GM23248 (cell line): Measurements from ENCODE around the gene LENG8. TPM values are rescaled to one million over a fixed set of nuclear protein-coding genes. Genes with fewer than 3 reads are reported as not detected.

Experiments used
- DNase-seq: peaks from one replicate; pipeline ENCODE4 v3.0.0-alpha.2; 2015
- H2AFZ ChIP-seq: fragments of 200-600 bp; sonication (generic); 2 replicates; pipeline ENCODE4 v1.6.1; 2016; ENCODE audit warnings: antibody characterized with exemption
- H3F3A ChIP-seq: fragments of 200-600 bp; sonication (generic); 2 replicates; pipeline ENCODE4 v1.6.1; 2016; ENCODE audit warnings: mild to moderate bottlenecking, antibody characterized with exemption, mixed run types; ENCODE audit not compliant: insufficient read depth
- H3K27ac ChIP-seq: fragments of 200-600 bp; sonication (generic); 2 replicates; pipeline ENCODE4 v1.5.1; 2016; ENCODE audit warnings: mild to moderate bottlenecking
- H3K27me3 ChIP-seq: fragments of 200-600 bp; sonication (generic); replicated peaks from 2 replicates; pipeline ENCODE4 v1.6.1; 2016; ENCODE audit warnings: mild to moderate bottlenecking; ENCODE audit not compliant: insufficient read depth
- H3K36me3 ChIP-seq: fragments of 200-600 bp; sonication (generic); 2 replicates; pipeline ENCODE4 v1.6.1; 2016; ENCODE audit warnings: low read depth, mild to moderate bottlenecking
- H3K4me1 ChIP-seq: fragments of 200-600 bp; sonication (generic); 2 replicates; pipeline ENCODE4 v1.6.1; 2016; ENCODE audit warnings: mild to moderate bottlenecking; ENCODE audit not compliant: insufficient read depth
- H3K4me2 ChIP-seq: fragments of 200-600 bp; sonication (generic); one replicate; pipeline ENCODE4 v1.6.1; 2016; ENCODE audit warnings: mild to moderate bottlenecking; ENCODE audit not compliant: unreplicated experiment
- H3K4me3 ChIP-seq: fragments of 200-600 bp; sonication (generic); 2 replicates; pipeline ENCODE4 v1.5.1; 2016; ENCODE audit warnings: mild to moderate bottlenecking
- H3K79me2 ChIP-seq: fragments of 200-600 bp; sonication (generic); 2 replicates; pipeline ENCODE4 v1.6.1; 2016; ENCODE audit warnings: mild to moderate bottlenecking; ENCODE audit not compliant: insufficient read depth
- H3K9ac ChIP-seq: fragments of 200-600 bp; sonication (generic); 2 replicates; pipeline ENCODE4 v1.6.1; 2016; ENCODE audit warnings: mild to moderate bottlenecking
- H3K9me2 ChIP-seq: fragments of 200-600 bp; sonication (generic); 2 replicates; pipeline ENCODE4 v1.6.1; 2016; ENCODE audit warnings: mixed run types, mild to moderate bottlenecking, moderate library complexity; ENCODE audit not compliant: insufficient read depth
- H3K9me3 ChIP-seq: fragments of 200-600 bp; sonication (generic); one replicate; pipeline ENCODE4 v1.6.1; 2017; ENCODE audit warnings: low read depth
- H4K20me1 ChIP-seq: fragments of 200-600 bp; sonication (generic); 2 replicates; pipeline ENCODE4 v1.6.0; 2016; ENCODE audit not compliant: insufficient read depth
- EZH2 ChIP-seq: fragments of 200-600 bp; sonication (generic); IDR thresholded peaks from 2 replicates; pipeline ENCODE4 v1.6.1; 2018; ENCODE audit warnings: antibody characterized with exemption, mild to moderate bottlenecking; ENCODE audit not compliant: insufficient read depth, poor library complexity, severe bottlenecking
- EZH2phosphoT487 ChIP-seq: fragments of 200-600 bp; sonication (generic); IDR thresholded peaks from 2 replicates; pipeline ENCODE4 v1.6.1; 2018; ENCODE audit warnings: antibody characterized with exemption, moderate library complexity, mild to moderate bottlenecking, low read depth; ENCODE audit not compliant: insufficient read depth
- WGBS, 2 experiments: methylation state at CpG; one replicate each; pipeline ENCODE4 v1.1.6; 2015 to 2017; ENCODE audit warnings: low lambda C conversion rate in 2 of 2, low coverage in 1 of 2; ENCODE audit errors: missing lambda C conversion rate in 2 of 2; 5-methylcytosine and 5-hydroxymethylcytosine counted together
- in situ Hi-C: fragments of 300-500 bp; cut with MboI; formaldehyde crosslinking; loops from 2 replicates; pipeline ENCODE4 v1.15.0; 2020
- polyA plus RNA-seq: library from polyadenylated mRNA; unstranded; fragments of >200 nt; fragmentation: Nextera tagmentation; extraction: Ambion mirVana; gene quantifications from 2 replicates; pipeline ENCODE4 v1.2.1, GENCODE V29; 2016
- total RNA-seq: library from RNA; depleted of rRNA; stranded (reverse); fragments of >200 nt; shearing (Covaris generic); gene quantifications from 2 replicates; pipeline ENCODE4 v1.2.3, GENCODE V29; 2014

The LENG8 gene
- total and polyA plus RNA-seq, 2 experiments from 2014 or later, result 29.2 to 45.5 TPM

DNA sequence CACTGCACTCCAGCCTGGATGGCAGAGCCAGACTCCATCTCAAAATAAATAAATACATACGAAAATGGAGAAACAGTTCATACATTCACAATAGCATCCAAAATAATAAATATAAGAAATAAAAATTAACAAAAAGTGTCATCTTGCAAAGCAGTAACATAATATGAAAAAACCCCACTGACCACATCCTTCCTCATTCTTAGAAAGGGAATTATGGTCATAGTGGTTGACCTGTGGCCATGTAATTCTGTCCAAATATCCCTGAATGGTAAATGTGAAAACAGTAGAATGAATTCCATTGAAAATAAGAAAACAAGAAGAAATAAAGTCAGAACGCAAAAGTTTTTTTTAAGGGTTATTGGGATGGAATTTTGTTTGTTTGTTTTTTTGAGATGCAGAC lies 31.1 kb downstream of the LENG8 start:
- Histone ChIP-seq H3K4me2 (no peak overlapping the region), H3K36me3 (no peaks in the 10 kb centered on the region), H3K4me3 (no peak overlapping the region), H3K27ac (no peak overlapping the region), H3K9me3 (no peaks in the 10 kb centered on the region), H3K27me3 (no peaks in the 10 kb centered on the region), H3F3A (no peaks in the 10 kb centered on the region), H2AFZ (no peak overlapping the region), H4K20me1 (no peaks in the 10 kb centered on the region), H3K9me2 (no peaks in the 10 kb centered on the region), H3K4me1 (no peaks in the 10 kb centered on the region), H3K9ac (no peak overlapping the region), H3K79me2 (no peaks in the 10 kb centered on the region)
- TF ChIP-seq EZH2, result no peak
- TF ChIP-seq EZH2phosphoT487, result no peak
- in situ Hi-C loops, result no loop called here
- no peak for DNase-seq
- 63 to 71% methylated on average over 2 of the region's 2 CpGs for WGBS, 2 experiments

- H3K4me2 ChIP-seq, result no peak overlapping the region
- in situ Hi-C loops, result no loop called here
- DNase-seq, result peak; percentile 63
Measured at GRCh38 chr19:54481326-54481930, 32.4 kb downstream of the LENG8 start.

GRCh38 chr19:54482889-54483288 lies 33.9 kb downstream of the LENG8 start:
- Histone ChIP-seq H3F3A (no peaks in the 10 kb centered on the region), H3K27ac (no peak overlapping the region), H3K4me2 (no peak overlapping the region), H4K20me1 (no peaks in the 10 kb centered on the region), H2AFZ (no peak overlapping the region), H3K4me1 (no peaks in the 10 kb centered on the region), H3K9me2 (no peaks in the 10 kb centered on the region), H3K36me3 (no peaks in the 10 kb centered on the region), H3K27me3 (no peaks in the 10 kb centered on the region), H3K79me2 (no peaks in the 10 kb centered on the region), H3K9me3 (no peaks in the 10 kb centered on the region), H3K4me3 (no peak overlapping the region), H3K9ac (no peak overlapping the region)
- 64 to 75% methylated on average over 2 to 3 of the region's 3 CpGs for WGBS, 2 experiments
- TF ChIP-seq EZH2phosphoT487 (no peak), EZH2 (no peak)
- no peak for DNase-seq
- in situ Hi-C loops, result no loop called here

More at GRCh38 chr19:54481326-54481930, 32.4 kb downstream of the LENG8 start:
- 11 to 13% methylated on average over 16 of the region's 16 CpGs for whole genome bisulfite sequencing, 2 experiments
- Histone ChIP-seq H3K4me1 (no peaks in the 10 kb centered on the region), H3K27ac (no peak overlapping the region), H3K27me3 (no peaks in the 10 kb centered on the region), H3K9me3 (no peaks in the 10 kb centered on the region), H4K20me1 (no peaks in the 10 kb centered on the region), H3F3A (no peaks in the 10 kb centered on the region), H2AFZ (peak overlapping the region; percentile 58; the same call in 1 of the 2 replicates), H3K4me3 (no peak overlapping the region), H3K9me2 (no peaks in the 10 kb centered on the region), H3K79me2 (no peaks in the 10 kb centered on the region), H3K36me3 (no peaks in the 10 kb centered on the region), H3K9ac (no peak overlapping the region)
- TF ChIP-seq EZH2 (no peak), EZH2phosphoT487 (no peak)

DNA sequence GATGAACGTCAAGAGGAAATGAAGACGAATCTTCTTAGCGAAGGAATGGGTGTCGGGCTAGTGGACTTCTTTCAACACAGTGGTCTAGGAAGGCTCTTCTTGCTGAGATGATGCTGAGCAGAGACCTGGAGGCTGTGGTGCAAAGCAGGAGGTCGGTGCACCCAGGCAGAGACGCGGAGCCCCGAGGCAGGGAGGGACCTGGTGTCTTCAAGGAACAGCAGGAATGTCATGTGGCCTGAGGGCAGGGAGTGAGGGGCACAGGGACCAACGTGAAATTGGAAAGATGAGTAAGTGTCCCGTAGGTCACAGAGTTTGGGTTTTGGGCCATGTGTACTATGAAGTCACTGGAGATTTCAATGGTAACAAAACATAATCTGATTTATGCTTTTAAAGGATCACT lies 35.5 kb downstream of the LENG8 start:
- H3K27ac ChIP-seq, result no peak overlapping the region
- DNase-seq, result no peak
- 55 to 64% methylated on average over 10 of the region's 10 CpGs for WGBS, 2 experiments
- in situ Hi-C loops, result no loop called here
- H3K9me2 ChIP-seq, result no peaks in the 10 kb centered on the region
- H3K79me2 ChIP-seq, result no peaks in the 10 kb centered on the region
- no peaks in the 10 kb centered on the region for H3K4me1 ChIP-seq
- no peaks in the 10 kb centered on the region for H4K20me1 ChIP-seq
- H2AFZ ChIP-seq, result no peak overlapping the region
- H3K36me3 ChIP-seq, result no peaks in the 10 kb centered on the region
- H3F3A ChIP-seq, result no peaks in the 10 kb centered on the region
- no peaks in the 10 kb centered on the region for H3K9me3 ChIP-seq
- H3K4me3 ChIP-seq, result no peak overlapping the region
- no peaks in the 10 kb centered on the region for H3K27me3 ChIP-seq
- no peak overlapping the region for H3K4me2 ChIP-seq
- no peak for TF ChIP-seq EZH2
- TF ChIP-seq EZH2phosphoT487, result no peak
- no peak overlapping the region for H3K9ac ChIP-seq
